SK-N-SH treated with all-trans-retinoic acid at 6 μM for 48 hours (cell line): ENCODE measurements around the gene ADRA2B.

ENCODE experiments used
- ARNTL ChIP-seq: fragments of 450-650 bp; formaldehyde crosslinking; IDR thresholded peaks from 2 replicates; pipeline ENCODE4 v1.5.0; 2020; ENCODE audit warnings: low read depth, mild to moderate bottlenecking, moderate library complexity, borderline replicate concordance
- ZFP3 ChIP-seq: fragments of 250-450 bp; sonication (Bioruptor Pico); IDR thresholded peaks from 2 replicates; pipeline ENCODE4 v1.5.0; 2020; ENCODE audit warnings: mild to moderate bottlenecking, moderate library complexity
- ZFP30 ChIP-seq: fragments of 450-650 bp; formaldehyde crosslinking; IDR thresholded peaks from 2 replicates; pipeline ENCODE4 v1.5.0; 2022; ENCODE audit warnings: mild to moderate bottlenecking, moderate library complexity

DNA sequence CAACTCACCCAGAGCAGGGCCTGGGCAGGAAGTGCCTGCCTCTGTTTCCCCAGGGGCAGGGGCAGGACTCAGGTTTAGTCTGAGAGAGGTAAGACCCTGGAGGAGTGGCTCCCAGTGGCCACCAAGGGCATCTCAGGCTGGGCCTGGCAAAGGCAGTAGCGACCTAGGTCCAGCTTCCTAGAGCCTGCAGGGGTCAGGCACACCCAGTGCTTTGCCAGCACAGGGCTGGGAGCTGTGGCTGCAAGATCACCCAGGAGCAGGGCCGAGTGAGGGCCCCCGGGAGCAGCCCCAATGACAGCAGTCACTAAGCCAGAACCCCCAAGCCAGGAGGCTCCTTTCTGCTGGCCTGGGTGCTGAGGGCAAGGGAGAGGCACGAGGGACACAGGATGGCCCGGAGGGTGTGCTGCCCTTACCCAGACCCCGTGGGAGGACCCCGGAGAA, 37.6 kb upstream of the ADRA2B start:
- TF ChIP-seq ZFP3 (CRISPR knock-in tag) (no peak), ARNTL (no peak), ZFP30 (no peak)
